B cell (primary cell): ENCODE results near the gene SLC12A1. TPM values are rescaled to one million over a fixed set of nuclear protein-coding genes. Genes with fewer than 3 reads are reported as not detected.

ENCODE experiments used
- ATAC-seq: fragments of 200-7000 bp; cut with Tn5 transposase; one replicate; pipeline ENCODE4 v1.10.0; 2021; ENCODE audit warnings: low read depth, mild to moderate bottlenecking, moderate number of reproducible peaks, moderate library complexity
- CTCF ChIA-PET: fragments of 350-600 bp; sonication (Branson Sonifier 250); formaldehyde crosslinking; loops from one replicate; lab custom pipeline; 2021; ENCODE audit warnings: antibody characterized with exemption, inconsistent platforms; lab: Charles Lee
- POLR2A ChIA-PET: fragments of 350-600 bp; sonication (Branson Sonifier 250); formaldehyde crosslinking; loops from one replicate; lab custom pipeline; 2021; ENCODE audit warnings: antibody characterized with exemption; lab: Charles Lee
- DNase-seq: peaks from one replicate; pipeline ENCODE4 v3.0.0; 2013
- H2AFZ ChIP-seq: 2 replicates; pipeline ENCODE4 v1.6.1; 2012; ENCODE audit warnings: mild to moderate bottlenecking, low read depth, low read length; ENCODE audit not compliant: insufficient read depth, poor library complexity, severe bottlenecking
- H3K27ac ChIP-seq, 2 donors: 1 replicate in 1 of 2; 2 replicates in 1 of 2; pipeline ENCODE4 v1.5.1; 2012 to 2013; ENCODE audit warnings: low read length in 2 of 2, mild to moderate bottlenecking in 2 of 2, moderate library complexity in 1 of 2
- H3K27me3 ChIP-seq, 4 experiments: fragments of 200-600 bp in 1 of 4; sonication (generic) in 1 of 4; replicated peaks in 1 of 4; 1 replicate in 2 of 4; 2 replicates in 2 of 4; pipeline versions ENCODE4 v1.6.1 to v1.7.0; 2013 to 2016; ENCODE audit warnings: low read length in 3 of 4, mild to moderate bottlenecking in 2 of 4, mixed read lengths in 1 of 4, moderate library complexity in 1 of 4; ENCODE audit not compliant: insufficient read depth in 4 of 4, control insufficient read depth in 3 of 4; ENCODE audit errors: control extremely low read depth in 1 of 4
- H3K36me3 ChIP-seq, 2 experiments: replicated peaks in 1 of 2; 1 replicate in 1 of 2; 2 replicates in 1 of 2; pipeline versions ENCODE4 v1.6.1 to v1.7.1; 2013; ENCODE audit warnings: low read length in 1 of 2; ENCODE audit not compliant: insufficient read depth in 2 of 2, control insufficient read depth in 1 of 2; ENCODE audit errors: control extremely low read depth in 1 of 2, extremely low read depth in 1 of 2
- H3K4me1 ChIP-seq, 2 donors: fragments of 200-600 bp in 1 of 2; sonication (generic) in 1 of 2; 1 replicate in 1 of 2; 2 replicates in 1 of 2; pipeline versions ENCODE4 v1.5.1 to v1.6.1; 2013 to 2017; ENCODE audit warnings: low read length in 2 of 2; ENCODE audit not compliant: control insufficient read depth in 2 of 2, insufficient read depth in 2 of 2
- H3K4me2 ChIP-seq: replicated peaks from 2 replicates; pipeline ENCODE3; 2012; ENCODE audit warnings: mild to moderate bottlenecking, low read depth, low read length; ENCODE audit not compliant: poor library complexity, severe bottlenecking
- H3K4me3 ChIP-seq, 5 experiments: fragments of 200-600 bp in 1 of 5; sonication (generic) in 1 of 5; 1 replicate in 3 of 5; 2 replicates in 2 of 5; pipeline versions ENCODE4 v1.5.1 to v1.7.0; 2011 to 2016; ENCODE audit warnings: low read length in 4 of 5, mild to moderate bottlenecking in 4 of 5, low read depth in 2 of 5, control low read depth in 1 of 5, moderate library complexity in 1 of 5; ENCODE audit not compliant: insufficient read depth in 1 of 5; ENCODE audit errors: control extremely low read depth in 1 of 5, extremely low read depth in 1 of 5
- H3K79me2 ChIP-seq: fragments of 200-600 bp; sonication (generic); one replicate; pipeline ENCODE4 v1.6.0; 2016; ENCODE audit warnings: low read length; ENCODE audit not compliant: control insufficient read depth, insufficient read depth
- H3K9ac ChIP-seq: fragments of 200-600 bp; sonication (generic); 2 replicates; pipeline ENCODE4 v1.6.1; 2017; ENCODE audit warnings: mild to moderate bottlenecking, low read length, moderate library complexity
- H3K9me3 ChIP-seq, 3 donors: one replicate each; pipeline versions ENCODE4 v1.6.1 to v1.7.1; 2013; ENCODE audit warnings: low read length in 2 of 3; ENCODE audit not compliant: control insufficient read depth in 2 of 3, insufficient read depth in 1 of 3; ENCODE audit errors: control extremely low read depth in 1 of 3
- H4K20me1 ChIP-seq: 2 replicates; pipeline ENCODE4 v1.6.0; 2012; ENCODE audit warnings: mild to moderate bottlenecking, low read length; ENCODE audit not compliant: insufficient read depth, control insufficient read depth, poor library complexity, severe bottlenecking
- H3K27ac Mint-ChIP-seq: one replicate; pipeline ENCODE4 v1.8.0; 2021; ENCODE audit warnings: mixed read lengths
- H3K27me3 Mint-ChIP-seq: one replicate; pipeline ENCODE4 v1.8.0; 2021; ENCODE audit warnings: mixed read lengths
- H3K4me1 Mint-ChIP-seq: one replicate; pipeline ENCODE4 v1.8.0; 2021; ENCODE audit warnings: mixed read lengths
- H3K4me3 Mint-ChIP-seq: one replicate; pipeline ENCODE4 v1.8.0; 2021; ENCODE audit warnings: mixed read lengths
- H3K9me3 Mint-ChIP-seq: one replicate; pipeline ENCODE4 v1.8.0; 2022; ENCODE audit warnings: mixed read lengths; ENCODE audit not compliant: insufficient read depth
- EZH2 ChIP-seq: IDR thresholded peaks from 2 replicates; pipeline ENCODE4 v1.6.1; 2012; ENCODE audit warnings: borderline replicate concordance, low read depth, mild to moderate bottlenecking, moderate library complexity, low read length; ENCODE audit not compliant: insufficient read depth, poor library complexity, severe bottlenecking
- WGBS: methylation state at CpG from one replicate; pipeline ENCODE4 v1.1.5; 2013; ENCODE audit warnings: missing lambda C conversion rate; ENCODE audit not compliant: insufficient coverage; 5-methylcytosine and 5-hydroxymethylcytosine counted together
- intact Hi-C: fragments of 100-400 bp; cut with micrococcal nuclease; formaldehyde crosslinking; loops from one replicate; pipeline ENCODE4 v1.10.0; 2022
- polyA minus RNA-seq: library from RNA; depleted of rRNA, polyadenylated mRNA; stranded (reverse); fragments of >200 nt; gene quantifications from 2 replicates; pipeline ENCODE4 v1.2.3, GENCODE V29; 2012
- polyA plus RNA-seq: library from polyadenylated mRNA; depleted of rRNA; stranded (reverse); fragments of >200 nt; gene quantifications from 2 replicates; pipeline ENCODE4 v1.2.3, GENCODE V29; 2012
- total RNA-seq, 2 donors: library from RNA; stranded (reverse); fragments of 120-200 nt in 1 of 2; gene quantifications; 1 replicate in 1 of 2; 2 replicates in 1 of 2; pipeline versions ENCODE4 v1.2.3 to v1.2.4, GENCODE V29; 2013 to 2022
- TF ChIP-seq, protein P1 (sequence below): fragments of 200-600 bp; IDR thresholded peaks from one replicate; pipeline ENCODE4 v1.8.0; 2022; ENCODE audit warnings: antibody characterized with exemption, mild to moderate bottlenecking

The SLC12A1 gene
- total RNA-seq (not detected in 2 replicates), polyA plus RNA-seq (not detected in 2 replicates), polyA minus RNA-seq (not detected in 2 replicates)
- total RNA-seq (2013), result not detected

DNA sequence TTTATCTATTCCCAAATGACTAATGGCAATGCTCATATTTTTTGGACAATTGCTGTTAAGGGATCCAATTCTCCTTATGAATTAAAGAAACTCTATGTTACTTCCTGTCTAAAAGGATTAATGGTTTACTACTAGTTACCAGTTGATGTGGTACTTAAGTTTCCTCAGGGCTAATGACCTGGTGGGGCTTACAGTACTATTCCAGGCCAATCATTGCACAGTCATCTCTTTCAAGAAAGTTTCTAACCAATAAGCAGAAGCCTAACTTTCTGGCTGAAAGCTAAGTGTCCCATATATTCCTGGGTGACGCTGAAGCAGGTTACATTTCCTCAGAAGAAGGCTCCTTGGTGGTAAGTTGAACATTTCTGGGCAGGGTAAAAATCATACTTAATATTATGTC is at the start of gene SLC12A1:
Gene SLC12A1, plus strand, starts transcription at position 322 of the 400 bp plus-strand sequence. CDS start 1,418 bp downstream, outside the sequence.
- CTCF ChIA-PET, result no interaction called here
- H3K79me2 ChIP-seq, result no peaks in the 10 kb centered on the region
- H3K27ac ChIP-seq, result no peak within 1 kb of the TSS
- Mint-ChIP-seq H3K9me3 (no peaks in the 10 kb centered on the region), H3K4me3 (no peak within 1 kb of the TSS), H3K4me1 (no peaks in the 10 kb centered on the region), H3K27ac (no peak within 1 kb of the TSS), H3K27me3 (peaks cover 24% of the 10 kb centered on the region)
- H3K4me3 ChIP-seq, result no peak within 1 kb of the TSS
- no peaks in the 10 kb centered on the region for H3K36me3 ChIP-seq
- DNase-seq, result no peak
- H3K9ac ChIP-seq, result no peak within 1 kb of the TSS
- intact Hi-C loops, result no loop called here
- no peak within 1 kb of the TSS for H2AFZ ChIP-seq
- POLR2A ChIA-PET, result no interaction called here
- no peak for TF ChIP-seq EZH2
- TF ChIP-seq, protein P1, sequence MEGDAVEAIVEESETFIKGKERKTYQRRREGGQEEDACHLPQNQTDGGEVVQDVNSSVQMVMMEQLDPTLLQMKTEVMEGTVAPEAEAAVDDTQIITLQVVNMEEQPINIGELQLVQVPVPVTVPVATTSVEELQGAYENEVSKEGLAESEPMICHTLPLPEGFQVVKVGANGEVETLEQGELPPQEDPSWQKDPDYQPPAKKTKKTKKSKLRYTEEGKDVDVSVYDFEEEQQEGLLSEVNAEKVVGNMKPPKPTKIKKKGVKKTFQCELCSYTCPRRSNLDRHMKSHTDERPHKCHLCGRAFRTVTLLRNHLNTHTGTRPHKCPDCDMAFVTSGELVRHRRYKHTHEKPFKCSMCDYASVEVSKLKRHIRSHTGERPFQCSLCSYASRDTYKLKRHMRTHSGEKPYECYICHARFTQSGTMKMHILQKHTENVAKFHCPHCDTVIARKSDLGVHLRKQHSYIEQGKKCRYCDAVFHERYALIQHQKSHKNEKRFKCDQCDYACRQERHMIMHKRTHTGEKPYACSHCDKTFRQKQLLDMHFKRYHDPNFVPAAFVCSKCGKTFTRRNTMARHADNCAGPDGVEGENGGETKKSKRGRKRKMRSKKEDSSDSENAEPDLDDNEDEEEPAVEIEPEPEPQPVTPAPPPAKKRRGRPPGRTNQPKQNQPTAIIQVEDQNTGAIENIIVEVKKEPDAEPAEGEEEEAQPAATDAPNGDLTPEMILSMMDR, result no peak
- WGBS, result no CpG with 5 or more reads among the region's 1 CpG
- H3K4me1 ChIP-seq, result no peaks in the 10 kb centered on the region
- H4K20me1 ChIP-seq, result no peaks in the 10 kb centered on the region
- no peak within 1 kb of the TSS for H3K4me2 ChIP-seq
- no peaks in the 10 kb centered on the region for H3K27me3 ChIP-seq
- no peaks in the 10 kb centered on the region for H3K9me3 ChIP-seq
- no peak for ATAC-seq

DNA sequence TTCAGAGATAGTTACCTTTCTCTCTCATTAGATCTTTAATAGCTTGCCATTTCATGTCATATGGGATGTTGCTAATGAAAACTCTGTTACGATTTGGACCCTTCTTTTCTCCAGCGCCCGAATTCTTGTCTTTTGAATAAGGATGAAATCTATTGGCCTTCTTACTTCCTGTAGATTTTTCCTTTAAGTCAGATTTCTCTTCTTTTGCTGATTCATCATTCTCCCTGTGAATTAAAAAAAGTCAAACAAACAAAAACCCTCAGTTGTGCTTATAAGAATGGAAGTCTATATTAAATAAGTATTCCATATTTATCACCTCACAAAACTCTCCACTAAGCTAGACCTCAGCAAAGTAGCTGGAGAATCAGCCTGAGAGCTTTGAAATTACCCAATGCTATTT is 37.5 kb upstream of the SLC12A1 start:
- Mint-ChIP-seq H3K27me3 (no peaks in the 10 kb centered on the region), H3K9me3 (peaks cover 2% of the 10 kb centered on the region), H3K27ac (no peak overlapping the region), H3K4me3 (no peak overlapping the region), H3K4me1 (no peaks in the 10 kb centered on the region)
- Histone ChIP-seq H3K27ac (no peak overlapping the region), H3K9ac (no peak overlapping the region), H3K9me3 (peaks cover 0 to 4% (median 3%) of the 10 kb centered on the region in 3 donors), H4K20me1 (no peaks in the 10 kb centered on the region), H3K4me3 (no peak overlapping the region), H3K4me2 (no peak overlapping the region), H3K27me3 (no peaks in the 10 kb centered on the region), H3K36me3 (peaks cover 0 to 6% of the 10 kb centered on the region in 2 experiments), H2AFZ (no peak overlapping the region), H3K79me2 (peaks cover 21% of the 10 kb centered on the region), H3K4me1 (no peaks in the 10 kb centered on the region)
- ChIA-PET POLR2A (no interaction called here), CTCF (no interaction called here)
- ATAC-seq (no peak), DNase-seq (no peak)
- no CpG with 5 or more reads among the region's 3 CpGs for WGBS
- intact Hi-C loops, result no loop called here
- TF ChIP-seq, protein P1, result no peak
- no peak for TF ChIP-seq EZH2
